NK-92 (cell line): Measurements from ENCODE around the gene DBH.
"Not testable (repeated sequence)": the region's sequence is repeated elsewhere in the genome, so short reads cannot be mapped to it uniquely, and the experiment has no call there.

Experiments used
- DNase-seq: peaks from one replicate; lab custom pipeline; 2025; ENCODE audit not compliant: unreplicated experiment; lab: John Stamatoyannopoulos, UW

Gene DBH

DNA sequence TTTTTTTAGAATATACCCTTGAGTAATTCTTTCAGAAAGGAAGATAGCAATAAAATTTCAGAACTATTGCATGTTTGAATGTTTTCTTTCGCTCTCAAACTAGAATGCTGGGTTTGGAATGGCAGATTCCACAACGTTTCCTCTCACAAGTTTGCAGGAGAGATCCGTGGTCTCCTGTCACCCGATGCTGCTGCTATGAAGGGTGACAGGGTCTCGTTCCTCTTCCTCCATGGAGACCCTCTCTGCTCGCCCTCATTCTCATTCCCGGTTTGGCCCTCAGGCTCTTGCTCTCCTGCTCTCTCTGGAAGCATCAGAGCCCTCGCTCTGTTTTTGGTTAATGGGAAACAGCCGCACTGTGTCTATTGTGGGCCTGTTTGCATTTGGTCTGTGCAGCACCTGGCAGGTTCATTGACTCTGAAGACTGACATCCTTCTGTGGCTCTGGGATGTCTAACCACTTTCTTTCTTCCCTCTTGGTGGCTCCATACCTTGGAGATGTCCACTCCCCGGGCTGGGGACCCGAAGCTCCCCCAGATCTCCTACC lies 14.4 kb upstream of the DBH start:
- DNase-seq: no peak

DNA sequence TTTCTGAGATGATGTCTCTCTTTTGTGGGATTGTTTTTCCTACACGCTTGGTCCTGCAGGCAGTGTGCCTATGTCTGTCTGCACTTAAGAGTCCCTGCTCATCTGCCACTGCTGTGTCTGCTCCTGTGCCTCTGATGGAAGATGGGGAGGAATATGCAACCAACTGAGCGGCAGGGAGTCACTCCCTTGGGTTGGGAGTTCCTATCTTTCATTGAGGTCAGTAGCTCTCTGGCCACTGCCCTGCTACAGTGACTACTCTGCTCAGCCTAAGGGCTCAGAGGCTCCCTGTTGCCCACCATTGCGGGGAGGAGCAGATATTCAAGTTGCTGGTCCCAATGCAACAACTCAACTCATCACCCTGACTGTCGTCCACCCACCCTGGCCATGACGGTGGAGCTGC lies 13.6 kb upstream of the DBH start:
- no peak for DNase-seq

DNA sequence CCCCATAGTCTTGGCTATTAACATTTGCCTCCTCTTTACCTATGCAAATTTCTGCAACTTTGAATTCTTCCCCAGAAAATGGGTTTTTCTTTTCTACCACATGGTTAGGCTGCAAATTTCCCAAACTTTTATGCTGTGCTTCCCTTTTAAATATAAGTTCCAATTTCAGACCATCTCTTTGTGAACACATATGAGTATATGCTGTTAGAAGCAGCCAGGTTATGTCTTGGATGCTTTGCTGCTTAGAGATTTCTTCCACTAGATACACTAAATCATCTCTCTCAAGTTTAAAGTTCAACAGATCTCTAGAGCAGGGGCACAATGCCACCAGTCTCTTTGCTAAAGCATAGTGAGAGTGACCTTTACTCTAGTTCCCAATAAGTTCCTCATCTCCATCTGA lies 10.2 kb upstream of the DBH start:
- DNase-seq: not testable (repeated sequence)

DNA sequence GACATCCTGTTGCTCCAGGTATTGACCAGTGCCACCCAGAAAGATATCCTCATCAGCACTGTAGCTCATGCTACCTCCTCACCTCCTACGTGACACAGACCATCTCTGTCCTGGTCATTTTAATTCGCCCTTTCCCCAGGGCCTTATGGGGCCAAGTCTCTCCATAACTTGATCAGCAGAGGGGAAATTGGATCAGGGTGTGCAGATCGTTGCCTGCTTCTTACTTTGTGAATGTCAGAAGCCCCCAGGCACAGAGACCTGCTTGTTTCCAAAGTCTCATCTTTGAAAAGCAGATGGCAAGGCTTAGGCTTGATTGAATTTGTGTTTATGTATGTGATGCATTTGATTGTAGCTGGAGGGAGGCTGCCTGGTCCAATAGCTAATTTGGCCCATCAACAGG lies 8.8 kb upstream of the DBH start:
- no peak for DNase-seq

DNA sequence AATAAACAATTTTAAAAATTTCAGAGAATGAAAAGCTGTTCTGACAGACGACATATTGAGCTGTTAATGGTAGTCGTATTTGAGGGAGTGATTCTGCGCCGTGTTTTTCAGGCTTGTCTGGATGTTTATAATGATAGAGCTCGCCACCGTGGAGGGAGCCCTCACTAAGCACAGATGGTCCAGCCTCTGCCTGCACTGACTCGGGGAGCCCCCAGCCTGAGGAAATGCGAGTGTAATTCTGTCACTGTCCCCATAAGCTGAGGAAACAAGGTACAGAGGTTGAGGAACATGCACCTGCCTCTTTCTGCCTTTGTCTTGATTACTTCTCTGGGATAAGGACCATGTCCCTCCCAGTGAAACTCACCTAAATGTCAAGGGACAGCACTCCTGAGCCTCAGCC lies 7.4 kb upstream of the DBH start:
- DNase-seq: no peak

DNA sequence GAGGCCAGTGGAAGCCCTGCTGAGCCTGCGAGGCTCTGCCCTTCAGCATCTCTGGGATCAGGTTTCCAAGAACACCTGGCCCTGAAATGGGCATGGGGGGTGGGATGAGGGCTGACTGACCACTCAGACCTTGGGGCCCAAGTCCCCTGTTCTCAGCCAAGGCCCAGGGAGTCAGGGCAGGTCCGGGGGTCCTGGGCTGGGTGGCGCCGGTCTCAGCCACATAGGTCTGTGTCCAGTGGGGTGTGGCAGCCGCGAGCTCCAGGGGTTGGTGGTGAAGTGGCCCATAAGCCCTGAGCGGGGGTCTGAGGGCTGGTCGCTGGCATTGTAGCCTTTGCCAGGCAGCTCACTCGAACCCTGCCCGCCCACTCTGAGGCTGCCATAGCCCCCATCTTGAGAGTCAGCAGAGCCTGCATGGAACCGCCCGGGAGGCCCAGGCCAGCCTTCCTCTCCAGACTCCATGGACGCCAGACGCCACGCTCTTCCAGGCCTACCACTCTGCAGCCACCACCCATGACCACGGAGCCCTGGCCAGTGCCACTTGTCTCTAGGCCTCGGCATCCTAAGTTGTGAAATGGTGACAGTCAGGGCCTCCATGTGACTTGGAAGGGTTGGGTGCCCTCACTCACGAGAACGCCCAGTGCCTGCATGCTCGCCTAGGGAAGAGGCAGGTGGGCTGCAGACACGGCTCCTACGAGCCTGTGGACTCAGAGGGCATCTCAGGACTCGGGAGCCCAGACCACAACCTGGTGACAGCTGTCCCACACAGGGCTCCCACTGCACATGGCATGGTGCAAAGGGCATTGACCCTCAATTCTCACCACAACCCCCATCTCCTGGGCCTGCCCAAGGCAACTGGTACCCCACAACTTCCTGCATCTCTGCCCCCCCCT lies 6.7 kb upstream of the DBH start:
- no peak for DNase-seq

DNA sequence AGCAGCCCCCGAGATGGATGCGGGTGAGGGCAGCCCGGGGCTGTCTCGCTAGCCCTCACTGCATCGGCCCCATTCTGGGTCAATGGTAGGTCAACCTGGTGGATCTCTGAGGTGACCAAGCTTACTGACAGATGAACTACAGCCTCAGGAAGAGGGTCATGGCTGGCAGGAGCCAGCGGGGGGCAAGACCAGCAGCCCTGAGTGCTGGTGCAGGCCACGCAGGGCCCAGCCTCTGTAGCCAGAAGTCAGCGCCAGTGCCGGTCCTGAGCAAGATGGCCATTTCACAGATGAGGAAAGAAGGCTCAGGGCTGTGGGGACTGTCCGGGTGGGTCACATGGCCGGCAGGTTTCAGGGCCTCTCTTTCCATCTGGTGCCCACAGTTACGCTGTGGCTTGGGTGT lies 5.1 kb upstream of the DBH start:
- DNase-seq: no peak

DNA sequence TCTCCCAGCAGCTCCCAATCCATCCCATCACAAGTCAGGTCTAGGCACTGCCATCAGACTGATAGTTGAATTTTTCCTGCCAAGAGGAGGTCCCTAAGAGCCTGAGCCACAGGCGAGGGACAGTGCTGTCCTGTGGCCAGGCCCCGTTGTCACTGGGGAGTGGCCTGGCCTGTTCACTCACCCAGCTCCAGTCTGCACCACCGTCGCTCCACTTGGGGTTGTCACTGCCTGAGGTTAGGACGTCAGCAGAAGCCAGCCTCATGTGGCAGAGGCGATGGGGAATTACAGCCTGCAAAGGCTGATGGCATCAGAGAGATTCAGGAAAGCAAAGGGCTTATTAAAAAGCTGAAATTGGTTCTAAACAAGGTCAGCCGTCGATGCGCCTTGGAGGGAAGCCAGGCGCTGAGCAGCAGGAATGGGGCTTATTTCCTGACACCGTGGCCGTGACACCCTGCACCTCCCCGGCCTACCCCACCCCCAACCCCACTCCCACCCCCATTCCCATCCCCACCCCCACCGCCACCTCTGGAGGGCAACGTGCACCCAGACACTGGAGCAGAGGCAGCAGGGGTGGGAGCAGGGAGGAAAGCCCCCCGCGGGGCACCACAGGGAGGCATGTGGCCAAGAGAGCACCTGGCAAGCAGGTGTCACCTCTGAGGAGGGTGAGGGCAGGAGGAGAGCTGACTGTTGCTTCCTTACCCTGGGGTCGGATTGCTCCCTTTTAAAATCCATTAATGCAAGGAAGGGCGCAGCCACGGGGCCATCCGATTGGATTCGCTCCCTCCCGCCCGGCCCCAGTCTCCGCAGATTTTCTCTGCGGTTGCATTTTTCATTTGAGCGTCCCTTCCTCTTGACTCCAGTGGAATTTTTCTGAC lies 3.1 kb upstream of the DBH start:
- DNase-seq: no peak

DNA sequence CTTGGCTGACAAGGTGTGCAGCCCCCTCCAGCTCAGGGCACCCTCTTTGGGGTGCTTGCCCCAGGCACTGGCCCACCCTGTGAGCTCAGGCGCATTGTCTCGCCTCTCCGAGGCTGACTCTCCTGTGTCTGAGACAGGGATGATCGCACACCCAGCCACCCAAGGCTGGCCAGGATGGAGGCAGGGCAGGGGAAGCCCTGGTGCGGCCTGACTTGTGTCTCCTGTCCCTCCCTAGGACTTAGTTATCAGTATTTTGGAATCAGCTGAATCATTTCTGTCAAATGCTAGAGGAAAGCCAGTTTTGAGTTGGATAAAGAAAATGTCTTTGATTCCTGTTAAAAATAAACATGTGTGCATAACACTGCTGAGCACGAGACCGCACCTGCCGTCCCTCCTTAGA lies 2.5 kb upstream of the DBH start:
- DNase-seq: no peak

DNA sequence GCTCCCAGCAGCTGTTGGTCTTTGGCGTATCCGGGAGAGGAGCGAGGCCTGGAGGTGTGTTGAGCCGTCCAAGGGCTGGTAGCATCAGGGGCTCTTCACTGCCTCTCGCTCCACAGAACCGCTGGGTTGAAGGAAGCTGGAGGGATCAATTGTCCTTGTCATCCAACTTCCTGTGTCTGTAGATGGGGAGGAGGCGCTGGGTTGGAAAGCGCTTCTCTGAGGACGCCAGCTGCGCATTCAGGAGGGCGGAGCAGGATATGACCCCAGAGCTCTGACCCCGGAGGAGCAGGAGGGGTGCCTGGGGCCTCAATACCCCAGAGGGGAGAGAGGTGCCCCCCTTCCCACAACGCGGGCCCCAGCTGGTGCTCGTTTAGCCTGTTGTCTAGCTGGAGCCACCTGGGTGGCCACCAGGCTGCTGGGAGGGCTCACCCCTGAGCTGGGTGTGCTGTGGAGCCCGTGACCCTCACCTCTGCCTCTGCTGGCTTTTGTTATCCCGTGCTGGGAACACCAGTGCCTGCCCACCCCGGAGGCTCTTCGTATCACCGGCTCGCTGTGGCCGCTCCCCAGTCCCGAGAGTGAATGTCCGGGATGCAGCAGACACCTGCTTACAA lies 2.0 kb upstream of the DBH start:
- no peak for DNase-seq

DNA sequence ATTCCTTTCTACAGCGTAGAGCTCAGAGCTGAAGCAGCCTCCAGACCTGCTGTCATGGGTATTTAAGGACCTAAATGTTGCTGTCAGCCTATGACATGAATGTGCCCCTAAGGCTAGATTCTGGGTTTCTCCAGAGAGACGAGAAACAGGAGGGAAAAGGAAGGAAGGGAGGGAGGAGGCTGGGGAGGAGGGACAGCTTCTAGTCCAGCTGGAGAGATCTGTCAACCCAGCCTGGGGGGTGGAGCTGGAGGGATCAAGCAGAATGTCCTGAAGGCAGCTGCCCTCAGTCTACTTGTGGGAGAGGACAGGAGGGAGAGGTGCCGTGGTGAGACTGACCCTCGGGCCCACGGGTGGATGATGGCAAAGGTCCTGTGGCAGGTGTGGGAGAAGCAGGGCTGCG lies 1.1 kb upstream of the DBH start:
- DNase-seq: no peak

DNA sequence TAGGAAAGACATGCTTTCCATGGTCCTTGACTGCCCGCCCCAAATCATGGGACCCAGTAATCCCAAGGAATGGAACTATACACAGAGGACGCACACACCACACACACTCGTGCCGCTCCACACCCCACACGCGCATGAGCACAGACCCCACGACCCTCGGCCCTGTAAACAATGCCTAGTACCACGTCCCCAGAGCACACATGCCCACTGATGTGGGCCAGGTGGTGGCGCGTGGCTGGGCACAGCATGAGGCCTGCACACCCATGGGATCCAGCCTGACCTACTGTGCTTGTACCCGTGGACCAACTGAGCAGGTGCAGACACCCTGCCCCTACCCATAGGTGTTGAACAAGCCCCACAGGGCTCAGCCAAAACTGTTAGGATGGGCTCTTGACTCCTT lies 739 bp downstream of the DBH start:
- DNase-seq: no peak

DNA sequence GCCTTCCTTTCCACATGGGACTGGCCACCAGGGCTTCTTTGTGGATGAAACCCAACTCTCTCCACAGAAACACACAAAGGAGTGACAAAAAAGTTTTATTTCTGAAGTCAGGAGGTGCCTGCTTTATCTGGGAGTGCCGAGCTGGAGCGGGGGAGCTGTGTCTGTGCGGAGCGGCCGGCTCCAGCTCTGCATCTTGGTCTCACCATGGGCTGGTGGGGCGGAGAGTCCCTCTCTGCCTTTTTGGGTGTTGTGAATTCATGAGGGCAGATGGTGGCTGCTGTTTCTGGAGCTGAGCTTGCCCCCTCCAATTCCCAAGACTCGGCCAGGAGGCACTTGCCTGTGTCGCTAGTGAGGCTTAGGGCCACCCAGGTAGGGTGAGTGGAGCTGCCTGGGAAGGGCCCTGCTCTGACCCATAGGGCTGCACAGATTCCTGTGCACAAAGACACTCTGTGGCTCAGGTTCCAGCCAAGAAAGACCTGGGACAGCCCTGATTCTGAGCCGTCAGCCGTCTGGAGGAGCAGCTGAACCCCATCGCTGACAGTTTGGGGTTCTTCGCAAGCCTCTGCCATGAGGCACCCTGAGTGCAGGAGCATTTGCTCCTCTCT lies 1.4 kb downstream of the DBH start:
- no peak for DNase-seq

DNA sequence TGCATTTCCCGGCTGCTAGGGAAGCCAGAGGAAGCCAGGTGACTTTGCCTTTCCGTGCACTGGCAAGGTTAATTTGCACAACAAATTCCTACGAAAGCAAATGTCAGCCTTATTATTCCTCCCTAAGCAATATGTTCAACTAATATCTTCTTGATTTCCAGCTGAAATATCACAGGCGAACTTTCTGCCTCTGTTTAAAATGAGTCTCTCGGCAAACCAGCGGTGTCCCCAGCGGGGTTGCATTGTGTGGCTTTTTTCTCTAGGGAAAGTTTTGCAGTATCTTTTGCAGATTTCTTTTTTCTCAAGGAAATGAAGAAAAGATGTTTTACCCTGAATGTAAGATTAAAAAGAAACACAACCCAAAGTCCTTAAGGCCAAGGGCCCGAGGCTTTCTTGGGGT lies 1.9 kb downstream of the DBH start:
- DNase-seq: no peak

DNA sequence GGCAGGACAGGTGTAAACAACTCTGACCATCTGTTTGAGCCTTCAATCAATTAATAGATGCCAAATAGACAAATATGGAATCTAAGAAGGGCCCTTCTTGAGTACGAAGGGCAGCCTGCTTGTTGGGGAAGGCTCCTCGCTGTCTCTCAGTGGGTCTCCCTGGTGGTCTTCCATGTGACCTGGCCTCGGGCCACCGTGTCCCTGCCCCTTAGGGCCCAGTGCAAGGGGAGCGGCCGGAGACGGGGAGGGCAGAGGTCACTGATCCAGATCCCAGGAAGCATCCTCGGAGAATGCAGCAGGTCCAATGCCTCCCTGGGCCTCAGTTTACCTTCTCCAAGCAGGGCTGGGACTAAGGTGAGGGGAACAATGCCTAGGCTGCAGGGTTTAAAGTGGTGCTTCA lies 2.5 kb downstream of the DBH start:
- DNase-seq: no peak

DNA sequence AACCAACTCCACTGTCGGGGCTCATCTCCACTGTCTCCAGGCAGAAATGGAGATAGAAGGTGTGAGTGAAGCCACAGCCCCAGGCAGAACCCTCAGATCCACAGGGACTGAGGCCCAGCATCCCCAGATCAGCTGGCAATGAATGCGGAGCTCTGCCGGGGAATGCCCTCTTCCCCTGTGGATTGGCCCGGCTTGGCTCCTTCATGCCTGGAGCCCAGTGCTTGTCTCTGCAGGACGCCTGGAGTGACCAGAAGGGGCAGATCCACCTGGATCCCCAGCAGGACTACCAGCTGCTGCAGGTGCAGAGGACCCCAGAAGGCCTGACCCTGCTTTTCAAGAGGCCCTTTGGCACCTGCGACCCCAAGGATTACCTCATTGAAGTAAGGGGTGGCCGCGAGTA lies 3.5 kb downstream of the DBH start:
- no peak for DNase-seq

DNA sequence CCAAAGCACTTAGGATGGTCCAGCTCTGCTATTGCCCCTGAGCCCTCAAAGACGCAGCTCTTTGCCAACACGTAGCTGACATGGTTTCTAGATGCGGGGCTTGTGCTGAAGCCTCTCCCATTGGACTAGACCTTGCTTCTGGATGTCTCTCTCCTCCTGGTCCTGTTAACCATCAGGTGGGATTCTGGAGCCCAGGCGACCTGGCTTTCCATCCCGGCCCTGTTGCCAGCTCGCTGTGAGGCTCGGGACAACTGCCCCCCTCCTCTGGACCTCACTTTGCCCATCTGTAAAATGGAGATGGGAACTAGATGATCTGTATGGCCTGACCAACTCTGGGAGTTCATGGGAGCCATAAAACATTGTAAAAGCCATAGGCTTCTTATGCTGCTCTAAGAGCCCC lies 4.0 kb downstream of the DBH start:
- no peak for DNase-seq

DNA sequence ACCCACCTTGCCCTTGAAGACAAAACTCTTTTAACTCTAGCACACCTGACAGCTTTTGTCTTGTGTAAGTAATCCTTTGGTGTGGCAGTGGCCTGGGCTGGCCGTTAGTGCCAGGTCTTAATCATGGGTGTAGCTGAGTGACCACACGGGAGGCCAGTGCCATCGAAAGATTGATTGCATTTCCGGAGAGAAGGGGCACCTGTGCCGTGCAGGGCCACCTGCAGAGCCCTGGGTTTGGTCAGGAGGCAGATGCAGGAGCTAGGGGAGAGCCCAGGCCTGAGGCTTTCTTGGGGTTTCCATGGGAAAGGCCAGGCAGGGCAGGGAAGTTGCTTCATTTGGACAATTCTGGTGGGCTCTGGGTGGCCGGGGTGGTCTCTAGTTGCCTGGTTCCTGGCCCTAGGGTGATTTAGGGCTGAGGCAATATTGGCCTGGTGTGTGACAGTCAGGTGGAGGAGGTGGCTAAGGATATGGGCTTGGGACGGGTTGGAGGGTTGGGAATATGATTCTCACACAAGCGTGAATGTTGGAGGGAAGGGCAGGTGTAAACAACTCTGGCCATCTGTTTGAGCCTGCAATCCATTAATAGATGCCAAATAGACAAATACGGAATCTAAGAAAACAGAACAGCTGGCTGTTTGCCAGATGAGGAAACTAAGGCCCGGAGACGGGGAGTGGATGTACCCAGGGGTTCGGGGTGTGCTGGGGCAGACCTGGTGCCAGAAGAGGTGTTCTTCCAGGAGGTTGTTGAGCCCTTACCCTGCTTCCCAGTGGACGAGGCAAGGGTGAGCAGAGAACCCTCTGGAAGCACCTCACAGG lies 4.6 kb downstream of the DBH start:
- no peak for DNase-seq

DNA sequence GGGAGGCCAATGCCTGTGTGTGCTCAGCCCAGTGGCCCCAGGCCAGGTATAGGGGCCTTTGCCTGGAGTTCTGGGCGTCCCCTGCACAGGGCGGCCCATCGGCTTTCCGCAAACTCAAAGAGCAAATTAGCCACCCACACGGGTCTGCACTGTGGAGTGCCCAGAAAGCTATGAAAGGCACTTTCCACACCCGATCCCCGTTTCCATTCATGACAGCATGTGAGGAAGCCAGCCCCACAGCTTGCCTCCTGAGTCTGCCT lies 5.2 kb downstream of the DBH start:
- DNase-seq: no peak

DNA sequence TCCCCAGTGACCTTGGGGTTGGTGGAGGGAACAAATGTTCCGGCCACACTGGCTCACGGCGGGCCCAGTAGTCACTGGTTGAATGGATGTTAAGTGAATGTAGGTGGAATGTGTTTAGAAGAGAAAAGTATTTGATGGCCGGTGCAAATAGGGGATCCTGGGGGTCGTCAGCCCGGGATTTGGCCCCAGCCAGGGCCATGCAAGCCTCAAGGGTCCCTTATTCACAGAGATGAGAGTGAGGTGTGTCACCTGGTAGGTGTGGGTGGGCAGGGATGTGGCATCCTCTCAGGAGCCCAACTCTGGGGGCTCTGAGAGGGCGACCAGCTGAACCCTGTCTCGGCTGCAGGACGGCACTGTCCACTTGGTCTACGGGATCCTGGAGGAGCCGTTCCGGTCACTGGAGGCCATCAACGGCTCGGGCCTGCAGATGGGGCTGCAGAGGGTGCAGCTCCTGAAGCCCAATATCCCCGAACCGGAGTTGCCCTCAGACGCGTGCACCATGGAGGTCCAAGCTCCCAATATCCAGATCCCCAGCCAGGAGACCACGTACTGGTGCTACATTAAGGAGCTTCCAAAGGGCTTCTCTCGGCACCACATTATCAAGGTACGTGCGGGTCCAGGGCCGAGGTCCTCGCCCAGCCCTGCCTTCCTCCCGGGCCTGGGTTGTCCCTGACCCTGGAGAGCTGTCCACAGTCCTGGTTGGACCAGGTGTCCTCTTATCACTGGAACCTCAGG lies 5.9 kb downstream of the DBH start:
- no peak for DNase-seq
